Loucy (cell line): Measurements from ENCODE around the gene SLC25A21.

Source experiments
- H2AFZ ChIP-seq: fragments of 200-600 bp; sonication (generic); 2 replicates; pipeline ENCODE4 v1.6.0; 2016; ENCODE audit warnings: antibody characterized with exemption, mild to moderate bottlenecking, low read length, moderate library complexity
- H3F3A ChIP-seq: fragments of 200-600 bp; 2 replicates; pipeline ENCODE4 v1.6.0; 2016; ENCODE audit warnings: antibody characterized with exemption, low read depth, mild to moderate bottlenecking
- H3K27me3 ChIP-seq: fragments of 200-600 bp; sonication (generic); 2 replicates; pipeline ENCODE4 v1.6.1; 2014; ENCODE audit warnings: low read length, mild to moderate bottlenecking; ENCODE audit not compliant: insufficient read depth, poor library complexity, severe bottlenecking
- H3K36me3 ChIP-seq: fragments of 200-600 bp; sonication (generic); 2 replicates; pipeline ENCODE4 v1.6.1; 2016; ENCODE audit warnings: low read length; ENCODE audit not compliant: insufficient read depth
- H3K4me1 ChIP-seq: fragments of 200-600 bp; sonication (generic); 2 replicates; pipeline ENCODE4 v1.5.1; 2014; ENCODE audit warnings: low read length, mild to moderate bottlenecking; ENCODE audit not compliant: insufficient read depth, poor library complexity, severe bottlenecking
- H3K4me2 ChIP-seq: fragments of 200-600 bp; sonication (generic); 2 replicates; pipeline ENCODE4 v1.6.0; 2014; ENCODE audit warnings: antibody characterized with exemption, low read length, low read depth, mild to moderate bottlenecking; ENCODE audit not compliant: poor library complexity, severe bottlenecking
- H3K4me3 ChIP-seq: fragments of 200-600 bp; sonication (generic); 2 replicates; pipeline ENCODE4 v1.5.1; 2014; ENCODE audit warnings: low read length, mild to moderate bottlenecking, mixed read lengths; ENCODE audit not compliant: poor library complexity, severe bottlenecking
- H3K79me2 ChIP-seq: fragments of 200-600 bp; sonication (generic); 2 replicates; pipeline ENCODE4 v1.6.1; 2014; ENCODE audit warnings: low read length; ENCODE audit not compliant: insufficient read depth
- H3K9ac ChIP-seq: fragments of 200-600 bp; sonication (generic); 2 replicates; pipeline ENCODE4 v1.6.0; 2014; ENCODE audit warnings: mild to moderate bottlenecking, low read depth, low read length, moderate library complexity; ENCODE audit not compliant: poor library complexity, severe bottlenecking
- H3K9me2 ChIP-seq: fragments of 200-600 bp; sonication (generic); replicated peaks from 2 replicates; pipeline ENCODE4 v1.6.1; 2016; ENCODE audit warnings: low read depth, low read length, mixed read lengths
- H3K9me3 ChIP-seq: fragments of 200-600 bp; sonication (generic); 2 replicates; pipeline ENCODE4 v1.6.1; 2014; ENCODE audit warnings: mild to moderate bottlenecking, antibody characterized with exemption, low read length, low read depth; ENCODE audit not compliant: insufficient read depth
- H4K20me1 ChIP-seq: fragments of 200-600 bp; sonication (generic); 2 replicates; pipeline ENCODE4 v1.6.0; 2014; ENCODE audit warnings: antibody characterized with exemption, low read length, mild to moderate bottlenecking; ENCODE audit not compliant: insufficient read depth, poor library complexity, severe bottlenecking
- EZH2phosphoT487 ChIP-seq: fragments of 200-600 bp; IDR thresholded peaks from 2 replicates; pipeline ENCODE4 v1.6.1; 2018; ENCODE audit warnings: antibody characterized with exemption, mild to moderate bottlenecking, moderate library complexity, borderline replicate concordance
- TF ChIP-seq, protein P1 (sequence below): fragments of 200-600 bp; sonication (generic); conservative IDR thresholded peaks from 2 replicates; pipeline ENCODE4 v1.5.1; 2014; ENCODE audit warnings: mild to moderate bottlenecking, antibody characterized with exemption, low read length

Gene SLC25A21

DNA sequence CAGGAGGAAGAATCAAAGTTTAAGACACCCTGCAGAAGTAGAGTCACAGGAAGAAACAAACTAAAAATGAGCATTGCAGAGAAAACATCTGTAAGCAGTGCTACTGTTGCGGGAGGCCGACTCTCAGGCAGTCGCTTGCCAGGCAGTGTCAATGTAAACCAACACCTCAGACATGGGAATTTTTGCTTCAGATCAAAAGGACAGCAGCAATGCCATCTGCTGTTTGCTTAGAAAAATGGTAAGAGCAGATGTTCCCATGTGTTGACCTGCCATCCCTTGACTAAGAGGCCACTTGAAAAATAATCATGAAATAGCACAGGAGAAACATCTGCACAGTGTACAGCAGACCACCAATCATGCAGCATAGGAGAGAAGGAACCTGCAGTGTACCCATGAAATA lies 196.6 kb downstream of the SLC25A21 start:
- Histone ChIP-seq H3K9ac (no peak overlapping the region), H3K36me3 (no peaks in the 10 kb centered on the region), H4K20me1 (no peaks in the 10 kb centered on the region), H3K4me2 (no peak overlapping the region), H3K27me3 (no peaks in the 10 kb centered on the region), H3K4me3 (no peak overlapping the region), H3K9me2 (no peaks in the 10 kb centered on the region), H3K9me3 (no peaks in the 10 kb centered on the region), H2AFZ (no peak overlapping the region), H3F3A (no peaks in the 10 kb centered on the region), H3K79me2 (no peaks in the 10 kb centered on the region), H3K4me1 (no peaks in the 10 kb centered on the region)
- TF ChIP-seq, protein P1, sequence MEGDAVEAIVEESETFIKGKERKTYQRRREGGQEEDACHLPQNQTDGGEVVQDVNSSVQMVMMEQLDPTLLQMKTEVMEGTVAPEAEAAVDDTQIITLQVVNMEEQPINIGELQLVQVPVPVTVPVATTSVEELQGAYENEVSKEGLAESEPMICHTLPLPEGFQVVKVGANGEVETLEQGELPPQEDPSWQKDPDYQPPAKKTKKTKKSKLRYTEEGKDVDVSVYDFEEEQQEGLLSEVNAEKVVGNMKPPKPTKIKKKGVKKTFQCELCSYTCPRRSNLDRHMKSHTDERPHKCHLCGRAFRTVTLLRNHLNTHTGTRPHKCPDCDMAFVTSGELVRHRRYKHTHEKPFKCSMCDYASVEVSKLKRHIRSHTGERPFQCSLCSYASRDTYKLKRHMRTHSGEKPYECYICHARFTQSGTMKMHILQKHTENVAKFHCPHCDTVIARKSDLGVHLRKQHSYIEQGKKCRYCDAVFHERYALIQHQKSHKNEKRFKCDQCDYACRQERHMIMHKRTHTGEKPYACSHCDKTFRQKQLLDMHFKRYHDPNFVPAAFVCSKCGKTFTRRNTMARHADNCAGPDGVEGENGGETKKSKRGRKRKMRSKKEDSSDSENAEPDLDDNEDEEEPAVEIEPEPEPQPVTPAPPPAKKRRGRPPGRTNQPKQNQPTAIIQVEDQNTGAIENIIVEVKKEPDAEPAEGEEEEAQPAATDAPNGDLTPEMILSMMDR, result no peak
- TF ChIP-seq EZH2phosphoT487, result no peak

- TF ChIP-seq, protein P1, result no peak
- TF ChIP-seq EZH2phosphoT487, result no peak
- H3K9ac ChIP-seq, result no peak overlapping the region
- no peaks in the 10 kb centered on the region for H3K9me2 ChIP-seq
- no peaks in the 10 kb centered on the region for H3K36me3 ChIP-seq
- no peak overlapping the region for H3K4me3 ChIP-seq
- no peaks in the 10 kb centered on the region for H3K4me1 ChIP-seq
- H3F3A ChIP-seq, result no peaks in the 10 kb centered on the region
- H3K27me3 ChIP-seq, result no peaks in the 10 kb centered on the region
- no peaks in the 10 kb centered on the region for H3K79me2 ChIP-seq
- no peak overlapping the region for H3K4me2 ChIP-seq
- no peaks in the 10 kb centered on the region for H4K20me1 ChIP-seq
- no peaks in the 10 kb centered on the region for H3K9me3 ChIP-seq
- no peak overlapping the region for H2AFZ ChIP-seq
Measured at GRCh38 chr14:36974985-36975384, 197.4 kb downstream of the SLC25A21 start.

DNA sequence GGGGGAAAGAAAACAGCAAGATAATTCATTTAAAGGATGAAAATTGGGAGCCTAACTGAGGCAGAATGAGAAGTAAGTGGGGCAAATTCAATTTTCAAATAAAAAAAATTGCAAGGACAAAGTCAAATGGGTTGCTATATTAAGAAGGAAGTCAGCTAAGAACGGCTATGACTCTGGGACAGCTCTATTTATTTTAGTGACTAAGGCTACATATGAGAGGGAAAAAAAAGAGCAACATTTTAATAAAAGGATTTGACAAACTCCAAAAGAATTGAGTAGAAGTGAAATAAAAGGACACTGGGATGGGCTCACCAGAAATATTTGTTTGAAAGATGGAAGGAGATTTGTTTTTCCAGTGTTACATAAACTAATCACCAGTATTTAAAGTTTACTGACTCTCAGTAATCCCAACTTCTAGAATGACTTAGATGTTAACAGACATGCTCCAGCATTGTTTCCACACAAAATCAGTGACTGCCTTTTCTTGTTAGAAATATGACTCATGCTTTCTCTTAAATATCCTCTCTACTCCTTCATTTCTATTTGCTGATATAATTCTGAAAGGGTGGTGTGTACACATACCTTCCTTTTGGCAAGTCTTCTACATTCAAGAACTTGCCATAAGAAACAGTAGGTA lies 198.5 kb downstream of the SLC25A21 start:
- H3K9me3 ChIP-seq, result no peaks in the 10 kb centered on the region
- no peaks in the 10 kb centered on the region for H3K27me3 ChIP-seq
- H3K4me2 ChIP-seq, result no peak overlapping the region
- H3K9me2 ChIP-seq, result no peaks in the 10 kb centered on the region
- H3K4me1 ChIP-seq, result no peaks in the 10 kb centered on the region
- no peaks in the 10 kb centered on the region for H3F3A ChIP-seq
- TF ChIP-seq, protein P1, result no peak
- no peaks in the 10 kb centered on the region for H4K20me1 ChIP-seq
- H3K36me3 ChIP-seq, result no peaks in the 10 kb centered on the region
- H3K4me3 ChIP-seq, result no peak overlapping the region
- H2AFZ ChIP-seq, result no peak overlapping the region
- H3K9ac ChIP-seq, result no peak overlapping the region
- H3K79me2 ChIP-seq, result no peaks in the 10 kb centered on the region
